ENCODE results near the gene RNF213. TPM values are rescaled to one million over a fixed set of nuclear protein-coding genes. Genes with fewer than 3 reads are reported as not detected.

The RNF213 gene
- polyA plus RNA-seq, 4 donors: 35.4 to 71.4 (median 53.0) TPM

DNA sequence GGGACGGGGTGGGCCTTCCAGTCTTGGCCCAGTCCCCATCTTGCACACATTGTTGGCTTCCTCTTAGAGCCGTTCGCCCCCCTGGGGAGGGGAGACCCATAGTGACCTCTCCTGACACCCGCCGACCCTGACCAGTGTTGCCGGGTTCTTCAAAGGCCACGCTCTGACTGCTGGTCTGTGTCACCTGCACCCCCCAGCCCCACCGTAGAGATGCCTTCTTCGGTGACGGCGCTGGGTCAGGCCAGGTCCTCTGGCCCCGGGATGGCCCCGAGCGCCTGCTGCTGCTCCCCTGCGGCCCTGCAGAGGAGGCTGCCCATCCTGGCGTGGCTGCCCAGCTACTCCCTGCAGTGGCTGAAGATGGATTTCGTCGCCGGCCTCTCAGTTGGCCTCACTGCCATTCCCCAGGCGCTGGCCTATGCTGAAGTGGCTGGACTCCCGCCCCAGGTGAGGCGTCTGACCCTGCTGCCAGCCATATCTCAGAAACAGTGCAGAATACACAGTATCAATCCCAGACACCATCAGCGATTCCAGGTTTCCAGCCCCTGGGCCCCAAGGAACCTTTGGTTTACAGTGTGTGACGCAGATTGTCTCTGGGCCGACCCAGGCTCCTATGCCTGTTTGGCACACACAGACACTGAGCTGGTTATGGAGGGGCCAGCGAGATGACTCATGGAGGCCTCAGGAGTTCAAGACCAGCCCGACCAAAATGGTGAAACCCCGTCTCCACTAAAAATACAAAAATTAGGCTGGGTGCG is 39.1 kb upstream of the RNF213 start:
- Histone ChIP-seq H3K27ac (ENCODE audit: low read depth in 1 of 3, low read length in 2 of 3) (peak overlapping the region in 1 of 3 donors; percentile 94), H3K27me3 (ENCODE audit: control insufficient read depth in 3 of 3, insufficient read depth in 3 of 3, low read length in 3 of 3) (no peaks in the 10 kb centered on the region), H3K4me3 (ENCODE audit: low read depth in 1 of 3, low read length in 3 of 3) (peak overlapping the region in 2 of 3 donors; percentile 88 to 90), H3K36me3 (ENCODE audit: control insufficient read depth in 3 of 3, insufficient read depth in 2 of 3, low read depth in 1 of 3, low read length in 3 of 3) (peaks cover 0 to 70% (median 0%) of the 10 kb centered on the region in 3 donors), H3K4me1 (ENCODE audit: control insufficient read depth in 3 of 3, insufficient read depth in 2 of 3, low read depth in 1 of 3, low read length in 2 of 3) (peaks cover 2 to 25% (median 3%) of the 10 kb centered on the region in 3 donors), H3K9me3 (ENCODE audit: control insufficient read depth in 2 of 2, insufficient read depth in 1 of 2, low read depth in 1 of 2, low read length in 1 of 2) (no peaks in the 10 kb centered on the region)
- DNase-seq (peak in 1 of 2 donors; percentile 92), FAIRE-seq (no peak)
- 82 to 86% (median 84%) methylated on average over 26 to 29 of the region's 29 CpGs for WGBS, 3 donors

DNA sequence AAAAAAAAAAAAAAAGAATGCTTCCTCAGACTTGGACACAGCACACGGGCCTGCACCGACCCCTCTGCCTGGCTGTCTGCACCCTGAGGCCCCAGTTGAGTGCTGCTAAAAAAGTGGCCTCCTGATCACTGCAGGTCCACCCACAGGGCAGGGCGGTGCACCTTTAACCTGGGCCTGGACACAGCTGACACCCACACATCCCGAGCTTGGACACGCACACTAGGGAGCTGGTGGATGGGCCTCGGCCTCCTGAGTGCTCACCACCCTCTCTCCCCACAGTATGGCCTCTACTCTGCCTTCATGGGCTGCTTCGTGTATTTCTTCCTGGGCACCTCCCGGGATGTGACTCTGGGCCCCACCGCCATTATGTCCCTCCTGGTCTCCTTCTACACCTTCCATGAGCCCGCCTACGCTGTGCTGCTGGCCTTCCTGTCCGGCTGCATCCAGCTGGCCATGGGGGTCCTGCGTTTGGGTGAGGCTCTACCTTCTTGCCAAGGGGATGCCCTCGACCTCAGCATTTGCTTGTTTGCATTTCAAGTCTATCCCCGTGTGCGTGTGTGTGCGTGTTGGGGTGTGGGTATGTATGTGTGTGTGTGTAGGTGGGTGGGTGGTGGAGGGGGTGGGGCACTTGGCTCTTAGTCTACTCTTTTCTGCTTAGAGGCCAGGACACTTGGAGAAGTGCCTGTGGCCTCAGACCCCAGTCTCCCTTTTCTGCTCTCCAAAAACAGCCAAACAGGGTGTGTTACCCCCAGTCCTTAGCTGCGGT is 38.1 kb upstream of the RNF213 start:
- Histone ChIP-seq H3K36me3 (ENCODE audit: control insufficient read depth in 3 of 3, insufficient read depth in 2 of 3, low read depth in 1 of 3, low read length in 3 of 3) (peaks cover 0 to 70% (median 0%) of the 10 kb centered on the region in 3 donors), H3K9me3 (ENCODE audit: control insufficient read depth in 2 of 2, insufficient read depth in 1 of 2, low read depth in 1 of 2, low read length in 1 of 2) (no peaks in the 10 kb centered on the region), H3K27me3 (ENCODE audit: control insufficient read depth in 3 of 3, insufficient read depth in 3 of 3, low read length in 3 of 3) (no peaks in the 10 kb centered on the region), H3K27ac (ENCODE audit: low read depth in 1 of 3, low read length in 2 of 3) (peak overlapping the region in 1 of 3 donors; percentile 25), H3K4me3 (ENCODE audit: low read depth in 1 of 3, low read length in 3 of 3) (peak overlapping the region in 1 of 3 donors; percentile 7), H3K4me1 (ENCODE audit: control insufficient read depth in 3 of 3, insufficient read depth in 2 of 3, low read depth in 1 of 3, low read length in 2 of 3) (peaks cover 2 to 25% (median 3%) of the 10 kb centered on the region in 3 donors)
- no peak for DNase-seq
- no peak for FAIRE-seq
- 89 to 93% (median 92%) methylated on average over 17 to 18 of the region's 18 CpGs for WGBS, 3 donors

DNA sequence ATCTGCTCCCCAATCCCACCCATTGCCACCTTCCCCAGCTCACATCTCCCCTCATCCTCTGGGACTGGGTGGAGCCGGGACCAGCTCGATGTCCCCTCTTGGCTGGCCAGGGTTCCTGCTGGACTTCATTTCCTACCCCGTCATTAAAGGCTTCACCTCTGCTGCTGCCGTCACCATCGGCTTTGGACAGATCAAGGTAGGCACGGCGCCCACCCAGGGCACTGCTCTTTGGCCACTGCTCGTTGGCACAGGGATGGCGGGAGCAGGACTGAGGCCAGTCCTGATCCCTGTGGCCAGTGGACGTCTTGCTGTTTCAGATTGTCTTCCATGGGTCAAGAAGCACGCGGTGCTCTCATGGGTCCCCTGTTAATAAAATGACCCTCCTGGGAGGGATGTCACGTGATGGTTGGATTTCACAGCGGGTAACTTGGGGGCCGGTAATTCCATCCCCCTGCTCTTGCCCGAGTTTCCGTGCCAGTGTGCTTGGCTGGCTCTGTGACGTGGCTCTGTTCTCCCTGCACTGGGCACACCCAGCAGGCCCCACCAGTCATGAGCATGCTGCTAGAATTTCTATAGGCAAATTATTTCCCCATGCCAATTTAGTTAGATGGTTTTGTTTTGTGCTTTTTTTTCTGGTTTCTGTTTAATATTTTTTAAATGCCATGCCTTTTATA is 37.4 kb upstream of the RNF213 start:
- DNase-seq (no peak), FAIRE-seq (no peak)
- Histone ChIP-seq H3K4me3 (ENCODE audit: low read depth in 1 of 3, low read length in 3 of 3) (no peak overlapping the region), H3K4me1 (ENCODE audit: control insufficient read depth in 3 of 3, insufficient read depth in 2 of 3, low read depth in 1 of 3, low read length in 2 of 3) (peaks cover 1 to 24% (median 3%) of the 10 kb centered on the region in 3 donors), H3K27me3 (ENCODE audit: control insufficient read depth in 3 of 3, insufficient read depth in 3 of 3, low read length in 3 of 3) (no peaks in the 10 kb centered on the region), H3K27ac (ENCODE audit: low read depth in 1 of 3, low read length in 2 of 3) (no peak overlapping the region), H3K36me3 (ENCODE audit: control insufficient read depth in 3 of 3, insufficient read depth in 2 of 3, low read depth in 1 of 3, low read length in 3 of 3) (peaks cover 0 to 70% (median 0%) of the 10 kb centered on the region in 3 donors), H3K9me3 (ENCODE audit: control insufficient read depth in 2 of 2, insufficient read depth in 1 of 2, low read depth in 1 of 2, low read length in 1 of 2) (no peaks in the 10 kb centered on the region)
- WGBS, 3 donors: 92 to 94% (median 93%) methylated on average over 18 of the region's 18 CpGs

DNA sequence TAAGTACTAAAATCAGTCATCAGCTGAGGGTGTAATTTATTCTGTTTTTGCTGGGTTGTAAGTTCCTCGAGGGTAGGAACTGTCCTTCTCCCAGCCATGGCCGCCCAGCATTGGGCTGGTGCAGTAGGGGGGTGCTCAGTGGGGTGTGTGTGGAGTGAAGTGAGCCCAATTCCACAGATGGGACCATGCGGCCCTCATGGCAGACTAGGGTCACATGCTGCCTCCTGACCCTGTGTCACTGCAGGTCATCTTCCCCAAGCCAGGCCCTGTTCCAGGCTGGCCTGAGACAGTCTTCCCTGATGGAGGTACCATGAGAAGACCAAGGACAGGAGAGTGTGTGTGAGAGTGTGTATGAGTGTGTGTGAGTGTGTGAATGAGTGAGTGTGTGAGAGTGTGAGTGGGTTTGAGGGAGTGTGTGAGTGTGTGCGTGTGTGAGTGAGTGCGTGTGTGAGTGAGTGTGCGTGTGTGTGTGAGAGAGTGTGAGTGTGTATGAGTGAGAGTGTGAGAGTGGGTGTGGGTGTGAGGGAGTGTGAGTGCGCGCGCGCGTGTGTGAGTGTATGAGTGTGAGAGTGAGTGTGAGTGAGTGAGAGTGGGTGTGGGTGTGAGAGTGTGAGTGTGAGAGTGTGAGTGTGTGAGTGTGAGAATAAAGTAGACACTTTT is 36.7 kb upstream of the RNF213 start:
- no peak for DNase-seq
- H3K9me3 ChIP-seq (ENCODE audit: control insufficient read depth in 2 of 2, insufficient read depth in 1 of 2, low read depth in 1 of 2, low read length in 1 of 2): no peaks in the 10 kb centered on the region
- peaks cover 0 to 73% (median 0%) of the 10 kb centered on the region in 3 donors for H3K36me3 ChIP-seq (ENCODE audit: control insufficient read depth in 3 of 3, insufficient read depth in 2 of 3, low read depth in 1 of 3, low read length in 3 of 3)
- no peak overlapping the region for H3K4me3 ChIP-seq (ENCODE audit: low read depth in 1 of 3, low read length in 3 of 3)
- no peak overlapping the region for H3K27ac ChIP-seq (ENCODE audit: low read depth in 1 of 3, low read length in 2 of 3)
- peaks cover 0 to 17% (median 3%) of the 10 kb centered on the region in 3 donors for H3K4me1 ChIP-seq (ENCODE audit: control insufficient read depth in 3 of 3, insufficient read depth in 2 of 3, low read depth in 1 of 3, low read length in 2 of 3)
- FAIRE-seq: no peak
- WGBS, 3 donors: 84 to 96% (median 91%) methylated on average over 11 of the region's 11 CpGs
- H3K27me3 ChIP-seq (ENCODE audit: control insufficient read depth in 3 of 3, insufficient read depth in 3 of 3, low read length in 3 of 3): no peaks in the 10 kb centered on the region

DNA sequence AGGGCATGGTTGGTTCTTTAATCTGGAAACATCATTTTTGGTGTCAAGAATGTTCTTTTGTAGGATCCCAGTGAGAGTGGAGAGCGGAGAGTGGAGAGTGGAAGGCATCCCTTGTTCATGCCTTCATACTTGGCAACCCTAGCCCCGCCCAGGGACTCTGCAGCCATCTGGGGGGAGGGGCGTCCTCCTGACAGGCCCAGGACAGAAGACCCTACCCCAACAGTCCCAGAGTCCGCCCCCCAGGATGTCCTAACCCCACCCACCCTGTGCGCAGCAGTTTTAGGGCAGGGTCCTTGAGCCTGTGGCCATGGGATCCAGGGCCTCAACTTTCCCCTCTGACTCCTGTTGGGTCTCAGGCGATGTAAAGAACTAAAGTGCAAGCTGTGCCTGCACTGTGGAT is 36.0 kb upstream of the RNF213 start:
- Histone ChIP-seq H3K4me3 (ENCODE audit: low read depth in 1 of 3, low read length in 3 of 3) (no peak overlapping the region), H3K9me3 (ENCODE audit: control insufficient read depth in 2 of 2, insufficient read depth in 1 of 2, low read depth in 1 of 2, low read length in 1 of 2) (no peaks in the 10 kb centered on the region), H3K36me3 (ENCODE audit: control insufficient read depth in 3 of 3, insufficient read depth in 2 of 3, low read depth in 1 of 3, low read length in 3 of 3) (peaks cover 0 to 79% (median 0%) of the 10 kb centered on the region in 3 donors), H3K27me3 (ENCODE audit: control insufficient read depth in 3 of 3, insufficient read depth in 3 of 3, low read length in 3 of 3) (no peaks in the 10 kb centered on the region), H3K4me1 (ENCODE audit: control insufficient read depth in 3 of 3, insufficient read depth in 2 of 3, low read depth in 1 of 3, low read length in 2 of 3) (peaks cover 0 to 13% (median 3%) of the 10 kb centered on the region in 3 donors), H3K27ac (ENCODE audit: low read depth in 1 of 3, low read length in 2 of 3) (no peak overlapping the region)
- FAIRE-seq (no peak), DNase-seq (no peak)
- 83 to 89% (median 85%) methylated on average over 6 of the region's 6 CpGs for WGBS, 3 donors

DNA sequence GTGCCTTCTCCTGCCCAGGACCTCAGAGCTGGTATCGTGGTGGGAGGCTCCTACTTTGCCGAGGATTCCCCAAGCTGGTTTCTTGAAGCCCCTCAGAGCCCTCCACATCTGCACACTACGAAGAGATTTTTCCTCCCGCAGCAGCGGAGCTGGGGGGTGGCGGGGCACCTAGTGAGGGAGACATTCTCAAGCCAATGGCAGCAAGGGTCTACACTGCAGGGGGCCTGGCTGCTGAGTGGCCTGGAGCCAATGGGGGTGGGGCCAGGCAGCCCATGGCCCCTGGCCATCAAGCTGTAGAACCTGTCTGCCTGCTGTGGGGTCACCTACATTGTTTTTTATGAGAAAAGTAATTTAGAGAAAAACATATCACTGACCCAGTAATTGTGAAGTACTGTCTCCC is 35.4 kb upstream of the RNF213 start:
- Histone ChIP-seq H3K9me3 (ENCODE audit: control insufficient read depth in 2 of 2, insufficient read depth in 1 of 2, low read depth in 1 of 2, low read length in 1 of 2) (no peaks in the 10 kb centered on the region), H3K36me3 (ENCODE audit: control insufficient read depth in 3 of 3, insufficient read depth in 2 of 3, low read depth in 1 of 3, low read length in 3 of 3) (peaks cover 0 to 82% (median 0%) of the 10 kb centered on the region in 3 donors), H3K27ac (ENCODE audit: low read depth in 1 of 3, low read length in 2 of 3) (no peak overlapping the region), H3K4me3 (ENCODE audit: low read depth in 1 of 3, low read length in 3 of 3) (no peak overlapping the region), H3K27me3 (ENCODE audit: control insufficient read depth in 3 of 3, insufficient read depth in 3 of 3, low read length in 3 of 3) (no peaks in the 10 kb centered on the region), H3K4me1 (ENCODE audit: control insufficient read depth in 3 of 3, insufficient read depth in 2 of 3, low read depth in 1 of 3, low read length in 2 of 3) (peaks cover 0 to 13% (median 3%) of the 10 kb centered on the region in 3 donors)
- no peak for DNase-seq
- WGBS, 3 donors: 91 to 94% (median 93%) methylated on average over 6 of the region's 6 CpGs
- no peak for FAIRE-seq

DNA sequence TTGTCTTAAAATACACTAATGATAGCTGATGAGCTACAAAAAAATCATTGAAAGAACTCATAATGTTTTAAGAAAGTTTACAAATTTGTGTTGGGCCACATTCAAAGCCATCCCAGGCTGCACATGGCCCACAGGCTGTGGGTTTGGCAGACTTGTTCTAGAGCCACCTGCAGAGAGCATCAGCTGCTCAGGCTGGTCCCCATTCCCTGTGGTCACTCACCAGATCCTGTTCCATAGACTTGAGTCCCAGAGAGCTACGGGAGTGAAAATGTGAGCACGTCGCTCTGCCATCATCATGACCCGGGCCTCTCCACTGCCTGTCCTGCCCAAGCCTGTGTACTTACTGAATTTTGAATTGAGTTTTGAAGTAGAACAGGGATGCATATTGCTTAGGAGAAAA is 33.5 kb upstream of the RNF213 start:
- FAIRE-seq: no peak
- DNase-seq: no peak
- H3K9me3 ChIP-seq (ENCODE audit: control insufficient read depth in 2 of 2, insufficient read depth in 1 of 2, low read depth in 1 of 2, low read length in 1 of 2): peaks cover 0 to 2% of the 10 kb centered on the region in 2 donors
- H3K36me3 ChIP-seq (ENCODE audit: control insufficient read depth in 3 of 3, insufficient read depth in 2 of 3, low read depth in 1 of 3, low read length in 3 of 3): peaks cover 0 to 79% (median 0%) of the 10 kb centered on the region in 3 donors
- WGBS, 3 donors: 95 to 96% (median 96%) methylated on average over 4 of the region's 4 CpGs
- H3K27me3 ChIP-seq (ENCODE audit: control insufficient read depth in 3 of 3, insufficient read depth in 3 of 3, low read length in 3 of 3): no peaks in the 10 kb centered on the region
- H3K4me1 ChIP-seq (ENCODE audit: control insufficient read depth in 3 of 3, insufficient read depth in 2 of 3, low read depth in 1 of 3, low read length in 2 of 3): peaks cover 0 to 6% (median 0%) of the 10 kb centered on the region in 3 donors
- no peak overlapping the region for H3K27ac ChIP-seq (ENCODE audit: low read depth in 1 of 3, low read length in 2 of 3)
- H3K4me3 ChIP-seq (ENCODE audit: low read depth in 1 of 3, low read length in 3 of 3): no peak overlapping the region

DNA sequence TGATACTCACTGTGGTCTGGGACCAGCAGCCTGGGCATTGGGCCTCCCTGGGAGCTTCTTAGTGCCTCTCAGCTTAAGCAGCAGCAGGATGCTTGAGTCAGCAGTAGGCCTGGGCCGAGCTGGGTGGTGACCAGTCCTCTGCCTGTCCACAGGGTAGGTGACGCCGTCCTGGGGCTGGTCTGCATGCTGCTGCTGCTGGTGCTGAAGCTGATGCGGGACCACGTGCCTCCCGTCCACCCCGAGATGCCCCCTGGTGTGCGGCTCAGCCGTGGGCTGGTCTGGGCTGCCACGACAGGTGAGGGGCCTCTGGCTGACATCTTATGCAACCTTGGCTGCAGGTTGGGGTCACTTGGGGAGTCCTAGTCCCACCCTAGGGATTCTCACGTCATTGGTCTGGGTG is 33.0 kb upstream of the RNF213 start:
- no peak overlapping the region for H3K27ac ChIP-seq (ENCODE audit: low read depth in 1 of 3, low read length in 2 of 3)
- DNase-seq (no peak), FAIRE-seq (no peak)
- H3K36me3 ChIP-seq (ENCODE audit: control insufficient read depth in 3 of 3, insufficient read depth in 2 of 3, low read depth in 1 of 3, low read length in 3 of 3): peaks cover 0 to 77% (median 0%) of the 10 kb centered on the region in 3 donors
- H3K27me3 ChIP-seq (ENCODE audit: control insufficient read depth in 3 of 3, insufficient read depth in 3 of 3, low read length in 3 of 3): no peaks in the 10 kb centered on the region
- 94 to 96% (median 94%) methylated on average over 11 of the region's 11 CpGs for WGBS, 3 donors
- peaks cover 0 to 5% of the 10 kb centered on the region in 2 donors for H3K9me3 ChIP-seq (ENCODE audit: control insufficient read depth in 2 of 2, insufficient read depth in 1 of 2, low read depth in 1 of 2, low read length in 1 of 2)
- H3K4me3 ChIP-seq (ENCODE audit: low read depth in 1 of 3, low read length in 3 of 3): no peak overlapping the region
- peaks cover 0 to under 1% (median 0%) of the 10 kb centered on the region in 3 donors for H3K4me1 ChIP-seq (ENCODE audit: control insufficient read depth in 3 of 3, insufficient read depth in 2 of 3, low read depth in 1 of 3, low read length in 2 of 3)
